Neutrophil (primary cell): ENCODE data around the gene DNHD1.

Source experiments
- H3K27ac ChIP-seq: fragments of 200-600 bp; sonication (generic); 2 replicates; pipeline ENCODE4 v1.5.1; 2016; ENCODE audit warnings: mild to moderate bottlenecking, moderate library complexity
- H3K27me3 ChIP-seq: fragments of 200-600 bp; sonication (generic); 2 replicates; pipeline ENCODE4 v1.6.0; 2016; ENCODE audit warnings: mild to moderate bottlenecking
- H3K36me3 ChIP-seq: fragments of 200-600 bp; sonication (generic); 2 replicates; pipeline ENCODE4 v1.5.1; 2017
- H3K4me1 ChIP-seq, 2 experiments: fragments of 200-600 bp in 1 of 2; sonication (generic) in 1 of 2; 1 replicate in 1 of 2; 2 replicates in 1 of 2; pipeline versions ENCODE4 v1.5.1 to v1.6.1; 2013 to 2016; ENCODE audit warnings: low read depth in 1 of 2, low read length in 1 of 2, mild to moderate bottlenecking in 1 of 2, moderate library complexity in 1 of 2; ENCODE audit not compliant: control insufficient read depth in 1 of 2, insufficient read depth in 1 of 2
- H3K4me3 ChIP-seq, 2 experiments: fragments of 200-600 bp in 1 of 2; sonication (generic) in 1 of 2; 1 replicate in 1 of 2; 2 replicates in 1 of 2; pipeline ENCODE4 v1.5.1; 2013 to 2016; ENCODE audit warnings: low read depth in 1 of 2, low read length in 1 of 2, mild to moderate bottlenecking in 1 of 2, moderate library complexity in 1 of 2
- H3K9me3 ChIP-seq: fragments of 200-600 bp; sonication (generic); 2 replicates; pipeline ENCODE4 v1.5.1; 2016
- TF ChIP-seq, protein P1 (sequence below): fragments of 200-600 bp; sonication (generic); IDR thresholded peaks from 2 replicates; pipeline ENCODE4 v1.5.1; 2016; ENCODE audit warnings: antibody characterized with exemption

The DNHD1 gene

DNA sequence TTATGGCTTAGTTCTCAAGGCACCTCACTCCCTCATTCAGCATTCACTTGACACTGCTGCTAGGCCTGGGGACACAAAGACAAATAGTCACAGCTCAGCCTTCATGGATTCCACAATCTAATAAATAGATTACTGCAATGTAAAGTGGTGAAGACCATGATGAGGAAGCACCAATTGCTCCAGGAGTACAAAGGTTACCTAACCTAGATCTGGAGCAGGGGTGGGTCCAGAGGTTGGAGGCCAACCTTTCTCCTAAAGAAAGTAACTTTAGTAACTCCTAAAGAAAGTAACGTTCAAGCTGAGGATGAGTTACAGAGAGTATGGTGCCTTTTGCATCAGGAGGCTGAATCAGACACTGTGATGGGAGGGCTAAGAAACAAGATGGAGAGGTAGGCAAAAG, 27.5 kb upstream of the DNHD1 start:
- TF ChIP-seq, protein P1, sequence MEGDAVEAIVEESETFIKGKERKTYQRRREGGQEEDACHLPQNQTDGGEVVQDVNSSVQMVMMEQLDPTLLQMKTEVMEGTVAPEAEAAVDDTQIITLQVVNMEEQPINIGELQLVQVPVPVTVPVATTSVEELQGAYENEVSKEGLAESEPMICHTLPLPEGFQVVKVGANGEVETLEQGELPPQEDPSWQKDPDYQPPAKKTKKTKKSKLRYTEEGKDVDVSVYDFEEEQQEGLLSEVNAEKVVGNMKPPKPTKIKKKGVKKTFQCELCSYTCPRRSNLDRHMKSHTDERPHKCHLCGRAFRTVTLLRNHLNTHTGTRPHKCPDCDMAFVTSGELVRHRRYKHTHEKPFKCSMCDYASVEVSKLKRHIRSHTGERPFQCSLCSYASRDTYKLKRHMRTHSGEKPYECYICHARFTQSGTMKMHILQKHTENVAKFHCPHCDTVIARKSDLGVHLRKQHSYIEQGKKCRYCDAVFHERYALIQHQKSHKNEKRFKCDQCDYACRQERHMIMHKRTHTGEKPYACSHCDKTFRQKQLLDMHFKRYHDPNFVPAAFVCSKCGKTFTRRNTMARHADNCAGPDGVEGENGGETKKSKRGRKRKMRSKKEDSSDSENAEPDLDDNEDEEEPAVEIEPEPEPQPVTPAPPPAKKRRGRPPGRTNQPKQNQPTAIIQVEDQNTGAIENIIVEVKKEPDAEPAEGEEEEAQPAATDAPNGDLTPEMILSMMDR: no peak
- Histone ChIP-seq H3K27me3 (no peaks in the 10 kb centered on the region), H3K4me3 (no peak overlapping the region), H3K27ac (no peak overlapping the region), H3K9me3 (no peaks in the 10 kb centered on the region), H3K36me3 (no peaks in the 10 kb centered on the region), H3K4me1 (peaks cover 18 to 23% of the 10 kb centered on the region in 2 experiments)

DNA sequence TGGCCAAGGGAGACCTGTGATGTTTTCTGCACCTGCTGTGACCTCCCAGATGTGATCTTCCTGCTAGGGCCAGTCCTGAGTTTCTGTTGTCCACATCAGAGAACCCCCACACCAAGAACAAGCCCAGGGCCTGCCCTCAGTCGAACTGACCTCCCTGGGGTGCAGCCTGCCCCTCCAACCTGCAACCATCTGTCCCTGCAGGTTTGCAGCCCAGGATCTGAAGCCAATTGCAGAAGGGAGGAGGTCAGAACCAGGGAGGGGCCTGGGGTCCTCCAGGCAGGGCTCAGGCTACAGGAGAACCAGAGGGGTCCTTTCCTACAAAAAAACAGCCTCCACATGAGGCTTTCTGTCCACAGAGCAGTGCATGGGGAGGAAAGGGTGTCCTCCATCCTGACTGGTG, 24.1 kb upstream of the DNHD1 start:
- no peaks in the 10 kb centered on the region for H3K27me3 ChIP-seq
- H3K4me1 ChIP-seq: peaks cover 18 to 23% of the 10 kb centered on the region in 2 experiments
- H3K4me3 ChIP-seq: peak overlapping the region; percentile 75 to 84
- TF ChIP-seq, protein P1: no peak
- no peaks in the 10 kb centered on the region for H3K9me3 ChIP-seq
- H3K27ac ChIP-seq: no peak overlapping the region
- H3K36me3 ChIP-seq: peaks cover 13% of the 10 kb centered on the region

DNA sequence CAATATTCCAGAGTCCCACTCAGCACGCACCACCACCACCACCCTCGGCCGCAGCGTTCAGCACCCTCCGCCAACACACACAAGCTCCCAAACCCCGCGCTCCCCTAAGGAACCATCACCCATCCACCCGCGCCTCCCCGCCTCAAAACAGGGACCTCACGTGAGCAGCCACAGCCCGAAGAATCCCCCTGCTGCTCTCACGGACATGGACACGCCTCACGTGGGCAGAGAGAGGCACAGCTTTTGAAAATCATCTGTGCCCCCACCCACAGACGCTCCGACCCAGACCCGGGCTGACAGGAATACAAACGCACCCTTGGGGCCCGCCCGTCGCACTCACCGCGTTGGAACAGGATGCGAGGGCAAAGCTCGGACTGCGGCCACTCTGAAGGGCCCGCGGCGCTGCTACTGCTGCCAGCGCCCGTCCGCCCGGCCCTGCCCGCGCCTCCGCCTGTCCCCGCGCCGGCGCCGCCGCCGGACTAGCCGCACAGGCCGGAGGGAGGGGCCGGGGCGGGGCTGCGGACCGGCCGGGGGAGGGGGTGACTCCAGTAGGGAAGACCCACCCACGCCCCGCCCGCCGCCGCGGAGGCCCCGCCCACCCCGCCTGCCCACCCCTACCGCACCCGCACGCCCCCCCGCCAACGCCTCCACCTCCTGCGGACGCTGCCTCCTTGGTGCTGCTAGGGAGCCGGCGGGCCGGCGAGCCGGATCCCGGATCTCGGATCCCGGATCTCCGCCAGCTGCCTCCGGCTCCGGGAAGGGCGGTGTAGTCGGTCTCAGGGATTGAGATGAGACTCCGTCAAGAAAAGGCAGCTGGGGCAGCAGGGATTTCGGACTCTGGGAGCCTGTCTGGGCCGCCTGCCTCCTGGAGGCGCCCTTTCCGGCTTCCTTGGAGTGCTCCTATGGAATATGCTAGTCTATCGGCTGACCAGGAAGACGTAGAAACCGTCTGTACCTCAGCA, 23.3 kb upstream of the DNHD1 start, which contains the start of gene TRIM3:
Gene TRIM3, minus strand, starts transcription at position 491 of the 962 bp plus-strand sequence. CDS start 8,246 bp downstream, outside the sequence.
- Histone ChIP-seq H3K36me3 (peaks cover 21% of the 10 kb centered on the region), H3K27ac (peak within 1 kb of the TSS; percentile 76), H3K4me1 (peaks cover 18 to 23% of the 10 kb centered on the region in 2 experiments), H3K9me3 (no peaks in the 10 kb centered on the region), H3K4me3 (peak within 1 kb of the TSS; percentile 75 to 84), H3K27me3 (no peaks in the 10 kb centered on the region)
- TF ChIP-seq, protein P1: peak; percentile 11

DNA sequence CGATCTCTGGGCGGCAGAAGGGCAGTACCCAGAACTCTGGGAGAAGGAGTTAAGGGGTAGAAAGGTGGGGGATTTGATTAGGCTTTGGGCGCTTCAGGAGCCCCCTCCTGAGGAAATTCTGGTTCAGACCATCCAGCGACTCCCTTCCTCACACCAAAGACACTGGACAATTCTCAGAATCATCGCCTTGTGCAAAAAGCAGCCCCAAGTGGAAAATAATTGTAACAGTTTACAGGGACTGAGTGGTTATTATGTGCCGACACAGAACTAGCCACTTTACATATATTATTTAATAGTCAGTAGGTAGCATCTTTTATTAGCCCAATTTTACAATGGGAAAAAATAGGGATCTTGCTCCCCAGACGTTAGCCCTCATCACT, 22.7 kb upstream of the DNHD1 start:
- Histone ChIP-seq H3K27ac (peak overlapping the region; percentile 76), H3K4me3 (peak overlapping the region; percentile 75 to 84), H3K27me3 (no peaks in the 10 kb centered on the region), H3K36me3 (peaks cover 22% of the 10 kb centered on the region), H3K9me3 (no peaks in the 10 kb centered on the region), H3K4me1 (peaks cover 15 to 20% of the 10 kb centered on the region in 2 experiments)
- TF ChIP-seq, protein P1: no peak

DNA sequence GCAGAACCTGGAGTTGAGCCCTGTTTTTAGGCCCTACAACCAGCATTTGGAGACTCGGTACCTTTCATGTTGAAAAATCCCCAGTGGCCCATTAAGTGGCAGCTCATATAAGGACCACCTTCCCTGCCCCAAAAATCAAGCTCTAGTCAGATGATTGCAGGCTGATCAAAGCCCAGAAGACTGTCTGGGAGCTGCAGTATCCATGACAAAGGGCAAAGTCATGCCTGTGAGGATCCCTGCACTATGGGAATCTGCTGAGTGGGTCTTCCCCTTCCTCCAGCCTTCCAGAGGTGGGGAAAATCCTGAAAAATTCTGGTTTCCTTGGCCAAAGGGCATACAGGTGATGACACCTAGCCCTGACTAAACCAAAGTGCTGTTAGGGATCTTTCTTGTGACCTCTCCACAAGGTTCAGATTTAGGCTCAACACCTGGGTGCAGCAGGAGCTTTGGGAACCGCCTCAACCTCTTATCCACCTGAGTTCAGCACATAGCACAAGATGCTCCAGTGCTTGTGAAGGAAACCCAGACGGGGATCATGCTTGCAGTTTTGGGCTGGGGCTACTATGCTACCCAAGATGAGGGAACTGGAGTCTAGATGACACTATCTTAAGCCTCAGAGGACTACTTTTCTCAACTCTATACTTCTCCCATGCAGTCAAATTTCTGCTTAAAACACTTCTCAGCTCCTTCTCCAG, 22.1 kb upstream of the DNHD1 start:
- TF ChIP-seq, protein P1: no peak
- H3K4me1 ChIP-seq: peaks cover 14 to 17% of the 10 kb centered on the region in 2 experiments
- H3K27me3 ChIP-seq: no peaks in the 10 kb centered on the region
- H3K4me3 ChIP-seq: no peak overlapping the region
- H3K27ac ChIP-seq: peak overlapping the region; percentile 76
- peaks cover 22% of the 10 kb centered on the region for H3K36me3 ChIP-seq
- no peaks in the 10 kb centered on the region for H3K9me3 ChIP-seq
